Adrenal gland (tissue), 12 donors: ENCODE results near the gene GJC2. TPM values are rescaled to one million over a fixed set of nuclear protein-coding genes. Genes with fewer than 3 reads are reported as not detected.
"Not testable (repeated sequence)": the region's sequence is repeated elsewhere in the genome, so short reads cannot be mapped to it uniquely, and the experiment has no call there.

Experiments used
- DNase-seq, 7 donors: peaks; one replicate each; pipeline ENCODE4 v3.0.0-alpha.2; 2019 to 2020
- H3K27ac ChIP-seq, 5 donors: fragments of 200-600 bp; sonication (generic) in 4 of 5; 1 replicate in 3 of 5; 2 replicates in 2 of 5; pipeline versions ENCODE4 v1.5.1 to v1.8.0; 2016 to 2020; ENCODE audit warnings: mild to moderate bottlenecking in 1 of 5
- H3K27me3 ChIP-seq: fragments of 200-600 bp; 2 replicates; pipeline ENCODE4 v1.8.0; 2021
- H3K36me3 ChIP-seq, 2 donors: fragments of 200-600 bp; replicated peaks in 1 of 2; 1 replicate in 1 of 2; 2 replicates in 1 of 2; pipeline versions ENCODE4 v1.5.1 to v1.8.0; 2018 to 2022
- H3K4me1 ChIP-seq, 2 donors: fragments of 200-600 bp; replicated peaks in 1 of 2; 1 replicate in 1 of 2; 2 replicates in 1 of 2; pipeline versions ENCODE4 v1.5.1 to v1.8.0; 2018 to 2021
- H3K4me3 ChIP-seq, 4 donors: fragments of 200-600 bp; sonication (generic) in 3 of 4; one replicate each; pipeline ENCODE4 v1.5.1; 2016 to 2018
- H3K9me3 ChIP-seq, 3 donors: fragments of 200-600 bp; sonication (generic) in 1 of 3; replicated peaks in 1 of 3; 1 replicate in 2 of 3; 2 replicates in 1 of 3; pipeline versions ENCODE4 v1.5.1 to v1.8.0; 2016 to 2021
- POLR2A ChIP-seq, 2 donors: fragments of 450-650 bp; IDR thresholded peaks; one replicate each; pipeline ENCODE4 v1.6.1; 2017; ENCODE audit warnings: antibody characterized with exemption in 2 of 2, mild to moderate bottlenecking in 2 of 2, moderate library complexity in 1 of 2
- WGBS, 4 donors: extraction: QIAGEN DNeasy Blood & Tissue Kit in 2 of 4; methylation state at CpG; one replicate each; pipeline versions ENCODE4 v1.1.5 to v1.1.7; 2013 to 2017; 5-methylcytosine and 5-hydroxymethylcytosine counted together
- intact Hi-C, 2 donors: fragments of 100-400 bp; cut with DNase I; formaldehyde crosslinking; loops; one replicate each; pipeline versions ENCODE4 v1.14.1 to v1.15.0; 2022 to 2023
- polyA plus RNA-seq, 3 donors: library from polyadenylated mRNA; stranded (reverse); fragments of 200-250 nt in 2 of 3; fragments of 350-450 nt in 1 of 3; fragmentation: Illumina TruSeq in 1 of 3; extraction: RNeasy Lipid Tissue Mini Kit (QIAGEN cat#74804) in 1 of 3; gene quantifications; one replicate each; pipeline ENCODE4 v1.2.3, GENCODE V29; 2013 to 2014
- total RNA-seq, 9 donors: library from RNA; depleted of rRNA in 4 of 9; stranded (reverse); fragments of >200 nt in 4 of 9; fragments of 120-200 nt in 1 of 9; fragmentation: NEBNext Ultra II Directional in 1 of 9; extraction: Animal tissue kit (Norgen Biotek cat#: 25700) in 1 of 9; gene quantifications; one replicate each; pipeline versions ENCODE4 v1.1.0 to v1.2.4, GENCODE V29; 2013 to 2023
- TF ChIP-seq, protein P1 (sequence below), 6 experiments: fragments of 450-650 bp in 4 of 6; fragments of 200-600 bp in 2 of 6; sonication (generic) in 1 of 6; IDR thresholded peaks; 1 replicate in 5 of 6; 2 replicates in 1 of 6; pipeline versions ENCODE4 v1.5.1 to v1.8.0; 2016 to 2021; ENCODE audit warnings: antibody characterized with exemption in 6 of 6, mild to moderate bottlenecking in 2 of 6, moderate library complexity in 1 of 6
- donor health status: healthy with polysubstance abuse.
- donor health status: Bipolar disorder and iron deficiency.
- donor health status: DM: yes; HTN: yes; CAD: no.
- donor health status: DM: no; HTN: no; CAD: no.
- donor health status: DM: no; HTN: no; CAD: no.
- donor health status: DM: yes; HTN: yes; CAD: no.

The GJC2 gene
- total and polyA plus RNA-seq, 12 donors = 0.05 to 4.1 (median 1.3) TPM

DNA sequence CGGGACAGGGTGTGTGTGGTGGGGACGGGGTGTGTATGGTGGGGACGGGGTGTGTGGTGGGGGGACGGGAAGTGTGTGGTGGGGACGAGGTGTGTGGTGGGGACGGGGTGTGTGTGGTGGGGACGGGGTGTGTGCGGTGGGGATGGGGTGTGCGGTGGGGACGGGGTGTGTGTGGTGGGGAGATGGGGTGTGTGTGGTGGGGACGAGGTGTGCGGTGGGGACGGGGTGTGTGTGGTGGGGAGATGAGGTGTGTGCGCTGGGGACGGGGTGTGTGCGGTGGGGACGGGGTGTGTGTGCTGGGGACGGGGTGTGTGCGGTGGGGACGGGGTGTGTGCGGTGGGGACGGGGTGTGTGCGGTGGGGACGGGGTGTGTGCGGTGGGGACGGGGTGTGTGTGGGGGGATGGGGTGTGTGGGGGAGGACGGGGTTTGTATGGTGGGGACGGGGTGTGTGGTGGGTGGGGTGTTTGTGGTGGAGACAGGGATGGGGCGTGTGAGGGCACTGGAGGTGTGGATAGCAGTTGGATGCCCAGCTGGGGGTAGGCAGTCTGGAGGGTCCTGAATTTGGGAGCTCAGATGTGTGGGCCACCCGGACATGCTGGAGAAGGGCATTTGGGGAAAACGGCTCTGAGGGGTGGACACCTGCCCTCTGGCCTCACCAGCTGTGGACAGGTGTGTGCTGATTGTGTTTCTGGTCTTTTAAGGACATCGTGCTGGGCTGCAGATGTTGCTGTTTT lies 32.7 kb downstream of the GJC2 start:
- intact Hi-C loops = no loop called here
- no peaks in the 10 kb centered on the region for H3K4me1 ChIP-seq
- WGBS, 4 donors = 90 to 96% (median 92%) methylated on average over 16 to 32 of the region's 32 CpGs
- no peaks in the 10 kb centered on the region for H3K27me3 ChIP-seq
- H3K9me3 ChIP-seq = no peaks in the 10 kb centered on the region
- no peaks in the 10 kb centered on the region for H3K36me3 ChIP-seq
- H3K4me3 ChIP-seq = no peak overlapping the region
- no peak for DNase-seq
- TF ChIP-seq, protein P1, sequence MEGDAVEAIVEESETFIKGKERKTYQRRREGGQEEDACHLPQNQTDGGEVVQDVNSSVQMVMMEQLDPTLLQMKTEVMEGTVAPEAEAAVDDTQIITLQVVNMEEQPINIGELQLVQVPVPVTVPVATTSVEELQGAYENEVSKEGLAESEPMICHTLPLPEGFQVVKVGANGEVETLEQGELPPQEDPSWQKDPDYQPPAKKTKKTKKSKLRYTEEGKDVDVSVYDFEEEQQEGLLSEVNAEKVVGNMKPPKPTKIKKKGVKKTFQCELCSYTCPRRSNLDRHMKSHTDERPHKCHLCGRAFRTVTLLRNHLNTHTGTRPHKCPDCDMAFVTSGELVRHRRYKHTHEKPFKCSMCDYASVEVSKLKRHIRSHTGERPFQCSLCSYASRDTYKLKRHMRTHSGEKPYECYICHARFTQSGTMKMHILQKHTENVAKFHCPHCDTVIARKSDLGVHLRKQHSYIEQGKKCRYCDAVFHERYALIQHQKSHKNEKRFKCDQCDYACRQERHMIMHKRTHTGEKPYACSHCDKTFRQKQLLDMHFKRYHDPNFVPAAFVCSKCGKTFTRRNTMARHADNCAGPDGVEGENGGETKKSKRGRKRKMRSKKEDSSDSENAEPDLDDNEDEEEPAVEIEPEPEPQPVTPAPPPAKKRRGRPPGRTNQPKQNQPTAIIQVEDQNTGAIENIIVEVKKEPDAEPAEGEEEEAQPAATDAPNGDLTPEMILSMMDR (IDR thresholded peaks at IDR 0.05) = no peak
- TF ChIP-seq POLR2A (IDR thresholded peaks at IDR 0.05) = no peak
- no peak overlapping the region for H3K27ac ChIP-seq

DNA sequence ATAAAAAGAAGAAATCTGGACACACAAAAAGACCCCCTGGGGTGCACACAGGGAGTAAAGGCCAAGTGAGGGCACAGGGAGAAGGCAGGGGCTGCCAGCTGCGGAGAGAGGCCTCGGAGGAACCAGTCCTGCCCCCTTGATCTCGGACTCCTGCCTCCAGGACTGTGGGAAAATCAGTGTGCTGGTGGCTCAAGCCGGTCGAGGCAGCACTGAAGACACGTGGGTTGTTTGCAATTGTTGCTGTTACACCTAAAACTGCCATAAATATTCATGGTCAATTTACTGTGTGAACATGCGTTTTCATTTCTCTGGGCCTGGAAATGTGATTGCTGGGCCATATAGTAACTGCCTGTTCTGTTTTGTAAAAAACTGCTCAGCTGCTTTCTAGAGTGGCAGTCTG lies 34.4 kb downstream of the GJC2 start:
- no peak overlapping the region for H3K27ac ChIP-seq
- TF ChIP-seq, protein P1 (IDR thresholded peaks at IDR 0.05) = no peak
- TF ChIP-seq POLR2A (IDR thresholded peaks at IDR 0.05) = no peak
- H3K9me3 ChIP-seq = no peaks in the 10 kb centered on the region
- intact Hi-C loops = no loop called here
- 77 to 92% (median 86%) methylated on average over 7 of the region's 7 CpGs for WGBS, 4 donors
- H3K36me3 ChIP-seq = no peaks in the 10 kb centered on the region
- H3K4me1 ChIP-seq = no peaks in the 10 kb centered on the region
- no peaks in the 10 kb centered on the region for H3K27me3 ChIP-seq
- H3K4me3 ChIP-seq = no peak overlapping the region
- no peak for DNase-seq

DNA sequence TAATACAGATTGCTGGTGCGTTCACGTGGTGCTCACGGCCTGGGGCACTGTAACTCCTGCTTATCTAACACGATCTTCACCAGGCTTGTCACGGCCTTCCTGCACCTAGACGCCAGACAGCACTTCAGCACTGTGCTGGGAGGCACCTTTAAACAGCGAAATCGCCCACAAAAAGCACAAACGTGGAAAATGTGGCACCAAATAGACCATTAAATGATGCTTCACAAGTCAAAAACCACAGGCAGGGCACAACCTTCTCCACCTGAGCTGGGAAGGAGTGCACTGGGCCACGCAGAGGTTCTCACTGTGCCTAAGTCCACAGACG lies 35.9 kb downstream of the GJC2 start:
- 71 to 87% (median 79%) methylated on average over 10 to 11 of the region's 11 CpGs for WGBS, 4 donors
- Histone ChIP-seq H3K36me3 (no peaks in the 10 kb centered on the region), H3K27me3 (no peaks in the 10 kb centered on the region), H3K27ac (no peak overlapping the region), H3K4me3 (no peak overlapping the region), H3K4me1 (no peaks in the 10 kb centered on the region), H3K9me3 (no peaks in the 10 kb centered on the region)
- TF ChIP-seq, protein P1 (IDR thresholded peaks at IDR 0.05) = no peak
- TF ChIP-seq POLR2A (IDR thresholded peaks at IDR 0.05) = no peak
- no peak for DNase-seq
- intact Hi-C loops = no loop called here

DNA sequence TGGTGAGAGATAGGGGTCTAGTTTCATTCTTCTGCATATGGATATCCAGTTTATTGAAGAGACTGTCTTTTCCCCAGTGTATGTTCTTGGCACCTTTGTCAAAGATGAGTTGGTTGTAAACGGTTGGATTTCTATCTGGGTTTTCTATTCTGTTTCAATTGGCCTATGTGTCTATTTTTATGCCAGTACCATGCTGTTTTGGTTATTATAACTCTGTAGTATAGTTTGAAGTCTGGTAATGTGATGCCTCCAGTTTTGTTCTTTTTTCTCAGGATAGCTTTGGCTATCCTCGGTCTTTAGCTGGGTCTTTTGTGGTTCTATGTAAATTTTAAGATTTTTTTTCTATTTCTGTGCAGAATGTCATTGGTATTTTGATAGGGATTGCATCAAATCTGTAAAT lies 38.5 kb downstream of the GJC2 start:
- intact Hi-C loops, H3K27ac ChIP-seq: not testable (repeated sequence)
- 56 to 86% (median 80%) methylated on average over 2 of the region's 2 CpGs for WGBS, 4 donors

DNA sequence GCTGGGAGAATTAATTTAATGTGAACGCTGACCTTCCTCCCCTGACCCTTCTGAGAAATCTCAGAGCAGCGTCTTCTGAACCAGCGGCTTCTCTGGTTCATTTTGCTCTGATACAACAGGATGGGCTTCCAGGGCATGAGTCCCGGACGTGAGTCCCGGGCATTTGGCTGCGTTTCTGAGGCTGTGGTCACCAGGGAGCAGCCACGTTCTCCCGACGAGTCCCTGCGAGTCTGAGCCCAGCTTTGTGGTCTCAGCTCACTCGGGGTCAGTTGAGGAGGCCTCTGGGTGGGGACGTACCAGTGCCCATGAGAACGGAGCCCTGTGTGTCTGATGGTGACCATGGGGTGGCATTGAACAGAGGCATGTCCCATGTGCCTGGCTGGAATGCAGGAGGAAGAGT lies 40.5 kb downstream of the GJC2 start:
- Histone ChIP-seq H3K4me1 (no peaks in the 10 kb centered on the region), H3K36me3 (no peaks in the 10 kb centered on the region), H3K27me3 (no peaks in the 10 kb centered on the region), H3K9me3 (no peaks in the 10 kb centered on the region), H3K4me3 (no peak overlapping the region), H3K27ac (no peak overlapping the region)
- DNase-seq = no peak
- intact Hi-C loops = no loop called here
- TF ChIP-seq, protein P1 (IDR thresholded peaks at IDR 0.05) = no peak
- no peak for TF ChIP-seq POLR2A (IDR thresholded peaks at IDR 0.05)
- WGBS, 4 donors = 85 to 90% (median 89%) methylated on average over 6 to 14 of the region's 14 CpGs

More for the DNA sequence above, 38.5 kb downstream of the GJC2 start:
- H3K4me1 ChIP-seq, H3K4me3 ChIP-seq, H3K36me3 ChIP-seq, DNase-seq, H3K9me3 ChIP-seq, H3K27me3 ChIP-seq: not testable (repeated sequence)
